Fibroblast of lung (primary cell): ENCODE data around the gene ATP9B. TPM values are rescaled to one million over a fixed set of nuclear protein-coding genes. Genes with fewer than 3 reads are reported as not detected.

Experiments used
- DNase-seq, 2 donors: peaks; one replicate each; pipeline versions ENCODE4 v3.0.0 to v3.0.0-alpha.2; 2010; ENCODE audit warnings: low read depth in 2 of 2
- H2AFZ ChIP-seq: 2 replicates; pipeline ENCODE4 v1.5.1; 2012; ENCODE audit warnings: low read length, control low read depth, inconsistent platforms
- H3K27ac ChIP-seq: 2 replicates; pipeline ENCODE4 v1.5.1; 2011; ENCODE audit warnings: low read length, control low read depth; ENCODE audit not compliant: insufficient read depth
- H3K27me3 ChIP-seq: 2 replicates; pipeline ENCODE4 v1.5.1; 2011; ENCODE audit warnings: mild to moderate bottlenecking, low read length; ENCODE audit not compliant: control insufficient read depth, insufficient read depth
- H3K36me3 ChIP-seq: 2 replicates; pipeline ENCODE4 v1.5.1; 2011; ENCODE audit warnings: low read length; ENCODE audit not compliant: control insufficient read depth, insufficient read depth
- H3K4me1 ChIP-seq: 2 replicates; pipeline ENCODE4 v1.5.1; 2011; ENCODE audit warnings: low read length; ENCODE audit not compliant: control insufficient read depth, insufficient read depth; ENCODE audit errors: extremely low read depth
- H3K4me2 ChIP-seq: 2 replicates; pipeline ENCODE4 v1.5.1; 2011; ENCODE audit warnings: low read length, control low read depth; ENCODE audit not compliant: insufficient read depth; ENCODE audit errors: extremely low read depth
- H3K4me3 ChIP-seq, 4 experiments: fragments of 200-600 bp in 1 of 4; sonication (generic) in 1 of 4; replicated peaks in 1 of 4; 2 replicates each; pipeline ENCODE4 v1.5.1; 2011 to 2016; ENCODE audit warnings: low read length in 4 of 4, low read depth in 3 of 4, mild to moderate bottlenecking in 3 of 4, control low read depth in 2 of 4, inconsistent platforms in 1 of 4, mixed read lengths in 1 of 4; ENCODE audit not compliant: insufficient read depth in 1 of 4; ENCODE audit errors: control extremely low read depth in 1 of 4
- H3K79me2 ChIP-seq: 2 replicates; pipeline ENCODE4 v1.5.1; 2012; ENCODE audit warnings: mild to moderate bottlenecking, low read length, inconsistent platforms; ENCODE audit not compliant: control insufficient read depth, insufficient read depth
- H3K9ac ChIP-seq: 2 replicates; pipeline ENCODE4 v1.5.1; 2011; ENCODE audit warnings: mild to moderate bottlenecking, low read length, control low read depth; ENCODE audit not compliant: insufficient read depth
- H3K9me3 ChIP-seq: 2 replicates; pipeline ENCODE4 v1.5.1; 2012; ENCODE audit warnings: low read depth, low read length; ENCODE audit not compliant: control insufficient read depth, insufficient read depth
- H4K20me1 ChIP-seq: 2 replicates; pipeline ENCODE4 v1.5.1; 2011; ENCODE audit warnings: low read length; ENCODE audit not compliant: control insufficient read depth, insufficient read depth; ENCODE audit errors: extremely low read depth
- CTCF ChIP-seq, 2 donors: IDR thresholded peaks in 1 of 2; conservative IDR thresholded peaks in 1 of 2; 1 replicate in 1 of 2; 2 replicates in 1 of 2; pipeline ENCODE4 v1.5.1; 2011 to 2012; ENCODE audit warnings: low read length in 2 of 2, control low read depth in 1 of 2, inconsistent platforms in 1 of 2, low read depth in 1 of 2, mild to moderate bottlenecking in 1 of 2
- EZH2 ChIP-seq: IDR thresholded peaks from 2 replicates; pipeline ENCODE4 v1.5.1; 2012; ENCODE audit warnings: low read length, control low read depth, mild to moderate bottlenecking; ENCODE audit errors: missing control alignments
- polyA plus RNA-seq, 2 donors: library from polyadenylated mRNA; depleted of rRNA in 1 of 2; stranded (reverse) in 1 of 2; unstranded in 1 of 2; fragments of >200 nt; gene quantifications; 2 replicates each; pipeline ENCODE4 v1.2.1, GENCODE V29; 2011 to 2012; ENCODE audit warnings: missing spikeins in 1 of 2
- total RNA-seq: library from RNA; depleted of rRNA; stranded (reverse); fragments of >200 nt; gene quantifications from 2 replicates; pipeline ENCODE4 v1.2.1, GENCODE V29; 2014

Gene ATP9B
- total and polyA plus RNA-seq, 2 donors (not counting 1 experiment from before 2014, with no cell fraction given), result 11.2 to 27.7 TPM

- Histone ChIP-seq H3K4me3 (no peak overlapping the region), H3K27me3 (peaks cover 8% of the 10 kb centered on the region), H2AFZ (no peak overlapping the region), H3K36me3 (no peaks in the 10 kb centered on the region), H4K20me1 (no peaks in the 10 kb centered on the region), H3K9ac (no peak overlapping the region), H3K27ac (no peak overlapping the region), H3K4me2 (no peak overlapping the region), H3K4me1 (no peaks in the 10 kb centered on the region), H3K9me3 (no peaks in the 10 kb centered on the region), H3K79me2 (no peaks in the 10 kb centered on the region)
- DNase-seq, result no peak
- TF ChIP-seq CTCF (conservative IDR thresholded peaks at IDR 0.05 in 1 of 2, IDR thresholded peaks at IDR 0.05 in 1 of 2; ENCODE audit: low read depth in 1 of 2, low read length in 2 of 2), result no peak
- no peak for TF ChIP-seq EZH2
These were observed 317.4 kb downstream of the ATP9B start for GRCh38 chr18:79386547-79386946.

DNA sequence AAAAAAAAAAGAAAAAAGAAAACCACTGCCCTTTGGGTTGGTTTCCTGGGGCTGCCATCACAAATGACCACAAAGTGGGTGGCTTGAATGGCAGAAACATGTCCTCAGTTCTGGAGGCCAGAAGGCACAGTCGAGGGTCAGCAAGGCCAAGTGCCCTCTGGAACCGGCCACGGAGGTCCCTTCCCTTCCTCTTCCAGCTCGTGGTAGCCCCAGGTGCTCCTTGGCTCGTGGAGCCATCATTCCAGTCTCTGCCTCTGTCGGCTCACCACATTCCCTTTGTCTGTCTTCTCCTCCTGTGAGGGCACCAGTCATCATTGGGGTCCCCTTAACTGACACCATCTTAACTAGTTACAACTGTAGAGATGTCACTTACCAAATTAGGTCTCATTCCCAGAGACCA is 318.0 kb downstream of the ATP9B start:
- Histone ChIP-seq H2AFZ (no peak overlapping the region), H3K9ac (no peak overlapping the region), H3K79me2 (no peaks in the 10 kb centered on the region), H3K4me3 (no peak overlapping the region), H4K20me1 (no peaks in the 10 kb centered on the region), H3K9me3 (no peaks in the 10 kb centered on the region), H3K27me3 (peaks cover 8% of the 10 kb centered on the region), H3K36me3 (no peaks in the 10 kb centered on the region), H3K27ac (no peak overlapping the region), H3K4me1 (no peaks in the 10 kb centered on the region), H3K4me2 (no peak overlapping the region)
- DNase-seq, result no peak
- no peak for TF ChIP-seq CTCF (conservative IDR thresholded peaks at IDR 0.05 in 1 of 2, IDR thresholded peaks at IDR 0.05 in 1 of 2; ENCODE audit: low read depth in 1 of 2, low read length in 2 of 2)
- TF ChIP-seq EZH2, result no peak

DNA sequence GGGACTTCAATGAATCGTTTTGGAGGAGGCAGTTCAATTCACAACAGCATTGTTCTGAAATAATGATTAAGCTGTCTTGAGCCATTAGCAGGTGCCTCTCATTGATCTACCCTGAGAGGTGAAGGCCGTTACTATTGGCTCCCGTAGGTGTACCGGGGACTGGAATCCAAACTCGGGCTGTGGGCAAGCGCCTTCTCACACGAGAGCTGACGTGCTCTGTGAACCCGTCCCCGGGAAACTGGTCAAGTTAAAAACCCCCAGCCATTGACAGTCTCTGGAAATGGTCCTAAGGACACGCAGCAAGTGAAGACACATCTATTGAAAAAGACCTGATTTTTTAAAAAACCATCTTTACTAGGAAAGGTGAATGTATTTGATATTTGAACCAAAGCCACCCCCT is 318.4 kb downstream of the ATP9B start:
- H3K79me2 ChIP-seq, result no peaks in the 10 kb centered on the region
- no peaks in the 10 kb centered on the region for H3K4me1 ChIP-seq
- peaks cover 8% of the 10 kb centered on the region for H3K27me3 ChIP-seq
- H2AFZ ChIP-seq, result no peak overlapping the region
- H3K9me3 ChIP-seq, result no peaks in the 10 kb centered on the region
- H3K4me2 ChIP-seq, result no peak overlapping the region
- no peaks in the 10 kb centered on the region for H3K36me3 ChIP-seq
- H3K4me3 ChIP-seq, result no peak overlapping the region
- no peak overlapping the region for H3K9ac ChIP-seq
- no peaks in the 10 kb centered on the region for H4K20me1 ChIP-seq
- TF ChIP-seq EZH2, result no peak
- TF ChIP-seq CTCF (conservative IDR thresholded peaks at IDR 0.05 in 1 of 2, IDR thresholded peaks at IDR 0.05 in 1 of 2; ENCODE audit: low read depth in 1 of 2, low read length in 2 of 2), result no peak
- H3K27ac ChIP-seq, result no peak overlapping the region
- DNase-seq, result no peak
